Fibroblast of peridontal ligament (primary cell): ENCODE results near the gene C10orf143.

Experiments
- DNase-seq: peaks from one replicate; pipeline ENCODE4 v3.0.0-alpha.2; 2010; ENCODE audit errors: extremely low read depth

Gene C10orf143

DNA sequence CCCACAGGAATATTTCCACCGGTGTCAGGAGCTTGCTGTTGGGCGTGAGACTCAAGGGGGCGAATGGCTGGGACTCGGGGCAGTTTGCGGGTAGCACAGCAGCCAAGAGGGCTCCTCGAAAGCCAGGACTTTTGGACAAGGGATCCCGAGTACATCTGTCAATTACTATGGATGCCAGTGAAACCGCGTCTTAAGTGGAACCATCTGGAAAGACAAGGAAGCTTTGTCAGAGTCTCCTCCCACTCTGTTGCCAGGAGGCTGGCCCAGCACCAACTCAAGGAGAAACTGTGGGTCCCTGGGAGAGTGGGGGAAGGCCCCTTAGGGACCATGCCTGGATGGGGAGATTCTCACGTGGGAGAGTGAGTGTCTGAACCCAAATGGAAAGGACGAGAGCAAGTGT is 57.1 kb downstream of the C10orf143 start:
- DNase-seq, result peak; percentile 89

DNA sequence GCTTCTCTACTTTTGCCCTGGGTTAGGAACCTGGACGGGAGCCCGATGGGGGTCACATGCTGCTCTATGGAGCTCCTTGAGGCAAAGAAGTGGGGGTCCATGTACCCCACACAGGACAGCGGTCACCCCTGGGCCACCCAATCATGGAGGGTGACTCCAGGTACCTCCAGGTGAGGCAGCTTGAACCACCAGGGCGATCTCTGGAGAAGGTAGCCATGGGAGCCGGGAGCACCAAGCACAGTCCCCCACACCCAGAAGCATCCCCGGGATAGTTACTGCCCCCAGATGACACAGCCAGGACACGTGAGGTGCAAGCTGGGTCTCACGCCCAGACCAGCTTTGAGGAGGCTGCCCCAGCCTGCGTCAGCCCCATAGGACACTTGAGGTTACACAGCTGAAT is 58.4 kb downstream of the C10orf143 start:
- DNase-seq, result no peak

DNA sequence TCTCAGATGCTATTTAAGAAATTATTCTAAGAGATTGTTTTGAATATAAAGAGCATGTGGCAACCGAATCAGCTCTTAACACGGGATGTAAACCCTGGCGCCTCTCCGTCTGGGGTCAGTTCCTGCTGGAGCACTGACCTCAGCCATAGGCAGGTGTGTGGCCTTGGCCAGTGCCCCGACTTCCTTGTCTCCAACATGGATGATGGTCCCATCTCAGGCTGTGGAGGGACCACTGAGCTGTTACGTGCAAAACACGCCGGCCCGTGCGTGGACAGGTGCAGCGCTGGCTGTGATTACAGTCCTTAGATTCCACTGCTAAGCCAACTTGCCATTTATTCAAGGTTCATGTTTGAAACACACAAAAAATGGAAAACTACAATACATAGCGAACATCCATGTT is 59.9 kb downstream of the C10orf143 start:
- DNase-seq, result no peak

DNA sequence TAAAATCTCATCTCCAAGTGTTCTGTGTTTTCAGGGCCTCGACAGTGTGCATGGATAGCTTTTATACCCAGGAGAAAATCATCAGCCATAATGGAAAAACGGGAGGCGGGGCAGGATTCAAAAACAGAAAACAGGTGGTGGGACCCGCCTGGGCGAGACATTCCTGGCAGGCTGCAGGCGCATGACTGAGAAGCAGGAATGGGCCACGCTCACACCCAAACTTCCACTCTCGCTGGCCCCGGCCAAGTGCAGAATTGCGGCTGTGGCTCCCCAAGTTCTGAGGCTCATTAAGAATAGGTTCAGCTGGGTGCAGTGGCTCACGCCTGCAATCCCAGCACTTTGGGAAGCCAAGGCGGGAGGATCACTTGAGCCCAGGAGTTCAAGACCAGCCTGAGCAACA is 60.6 kb downstream of the C10orf143 start:
- no peak for DNase-seq

DNA sequence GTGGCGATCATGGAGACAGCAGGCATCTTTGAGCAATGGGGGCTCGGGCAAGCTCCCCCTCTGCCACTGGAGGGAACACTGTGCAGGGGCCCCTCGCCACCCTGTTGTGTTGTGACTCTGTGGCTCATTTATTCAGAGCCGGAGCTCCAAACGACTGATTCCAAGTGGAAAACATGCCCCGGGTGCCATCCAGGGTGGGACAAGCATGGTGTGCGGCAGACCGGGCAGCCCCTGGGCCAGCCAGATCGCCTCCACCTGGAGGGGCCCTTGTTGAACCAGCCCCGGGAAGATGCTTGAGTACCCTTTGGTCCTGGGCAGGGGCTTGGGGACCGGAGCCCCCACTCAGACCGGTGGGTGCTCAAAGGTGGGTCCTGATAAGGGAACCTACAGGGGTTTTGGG is 61.4 kb downstream of the C10orf143 start:
- DNase-seq, result no peak

DNA sequence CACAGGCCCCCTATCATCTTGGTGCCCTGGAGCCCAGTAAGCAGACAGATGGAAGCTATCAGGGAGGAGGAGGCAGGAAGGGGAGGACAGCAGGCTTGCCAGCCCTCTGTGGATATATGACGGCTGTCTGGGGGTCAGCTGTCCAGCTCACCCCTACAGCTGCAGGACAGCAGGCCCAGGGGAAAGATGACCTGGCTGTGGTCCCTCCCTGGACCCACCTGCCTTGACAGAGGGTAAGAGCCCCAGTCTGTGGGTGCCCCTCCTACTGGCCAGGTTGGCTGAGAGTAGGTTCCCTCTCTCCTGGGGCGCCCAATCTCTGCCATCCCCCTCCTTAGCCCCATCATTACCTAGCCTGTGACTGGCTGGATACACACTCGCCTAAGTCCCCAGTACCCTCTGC is 62.5 kb downstream of the C10orf143 start:
- no peak for DNase-seq

DNA sequence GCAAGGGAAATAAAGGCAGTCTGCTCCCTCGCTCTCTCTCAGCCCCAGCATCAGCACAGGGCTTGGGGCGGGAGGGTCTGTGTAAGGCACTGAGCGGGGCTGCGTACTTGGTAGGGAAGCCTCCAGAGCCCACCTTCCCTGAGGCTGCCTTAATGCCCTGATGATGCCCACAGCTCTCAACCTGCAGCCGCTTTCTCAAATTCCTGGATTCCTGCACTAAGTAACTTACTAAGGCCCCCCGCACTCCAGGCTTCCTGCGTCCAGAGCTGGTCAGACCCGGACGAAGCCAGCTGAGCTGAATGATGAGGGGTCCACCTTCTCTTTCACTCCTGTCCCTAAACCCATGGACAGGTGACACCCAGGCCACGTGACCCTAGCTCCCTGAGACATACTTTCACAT is 63.3 kb downstream of the C10orf143 start:
- DNase-seq, result no peak

DNA sequence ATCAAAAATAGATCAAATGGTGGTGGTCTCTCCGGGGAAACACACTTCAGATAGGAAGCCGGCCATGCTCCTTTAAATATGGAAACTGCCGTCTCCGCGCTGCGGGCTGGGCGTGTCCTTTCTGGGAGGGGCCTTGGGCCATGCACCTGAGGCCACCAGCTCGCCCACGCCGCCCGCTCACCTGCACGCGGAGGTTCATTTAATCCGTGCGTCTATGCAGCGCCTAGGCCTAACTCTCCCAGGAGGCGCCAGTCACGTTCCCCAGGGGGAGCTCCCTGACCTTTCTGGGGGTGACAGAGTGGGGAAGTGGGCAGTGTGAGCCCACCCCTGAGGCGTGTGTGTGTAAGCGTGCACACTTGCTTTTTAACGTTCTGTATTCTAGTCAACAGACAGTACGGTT is 64.0 kb downstream of the C10orf143 start:
- no peak for DNase-seq

DNA sequence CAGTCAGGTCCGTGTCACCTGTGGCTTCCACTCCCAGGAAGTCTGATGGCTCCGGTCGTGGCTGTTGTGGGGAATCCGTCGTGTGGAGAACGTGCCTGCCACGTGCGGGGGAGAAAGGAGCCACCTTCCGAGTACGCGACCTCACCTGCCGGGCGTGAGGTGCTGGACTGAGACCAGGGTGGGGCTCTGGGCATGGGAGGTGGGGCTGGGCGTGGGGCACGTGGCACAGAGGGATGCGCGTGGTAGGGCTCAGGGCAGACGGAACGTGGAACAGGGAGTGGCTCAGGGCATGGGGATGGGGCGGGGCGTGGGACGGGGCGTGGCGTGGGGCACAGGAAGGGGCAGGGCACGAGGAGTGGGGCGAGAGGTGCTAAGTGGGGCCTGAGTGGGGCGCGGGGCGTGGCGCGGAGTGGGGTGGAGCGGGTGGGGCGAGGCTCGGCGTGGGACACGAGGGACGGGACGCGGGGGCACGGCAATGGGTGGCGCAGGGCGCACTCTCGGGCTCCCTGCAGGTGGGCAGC is 64.8 kb downstream of the C10orf143 start:
- DNase-seq, result no peak

DNA sequence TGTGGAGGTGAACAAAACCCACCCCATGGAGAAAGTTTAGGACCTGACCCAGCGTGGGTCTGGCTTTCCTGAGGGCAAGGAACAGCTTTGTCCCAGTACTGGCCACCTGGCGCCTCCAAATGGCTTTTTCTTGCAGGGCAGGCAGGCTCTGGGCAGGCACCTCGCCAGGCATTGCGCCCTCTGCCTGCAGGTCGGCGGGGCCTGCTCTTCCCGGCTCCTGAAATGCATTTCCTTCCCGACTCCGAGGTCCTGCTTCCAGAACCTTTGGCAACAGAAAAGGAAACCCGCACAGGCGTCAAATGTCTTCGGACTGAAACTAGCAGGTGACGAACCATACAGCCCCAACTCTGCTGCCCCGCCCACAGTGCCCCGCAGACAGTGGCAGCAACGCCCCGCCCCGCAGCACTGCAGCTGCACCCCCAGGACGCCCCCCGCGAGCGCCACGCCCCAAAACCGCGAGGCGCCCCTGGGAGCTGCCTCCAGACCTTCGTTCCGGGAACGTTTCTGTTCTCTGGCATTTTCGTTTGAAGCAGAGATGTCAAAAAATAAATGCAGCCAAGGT is 65.5 kb downstream of the C10orf143 start:
- peak; percentile 30 for DNase-seq

DNA sequence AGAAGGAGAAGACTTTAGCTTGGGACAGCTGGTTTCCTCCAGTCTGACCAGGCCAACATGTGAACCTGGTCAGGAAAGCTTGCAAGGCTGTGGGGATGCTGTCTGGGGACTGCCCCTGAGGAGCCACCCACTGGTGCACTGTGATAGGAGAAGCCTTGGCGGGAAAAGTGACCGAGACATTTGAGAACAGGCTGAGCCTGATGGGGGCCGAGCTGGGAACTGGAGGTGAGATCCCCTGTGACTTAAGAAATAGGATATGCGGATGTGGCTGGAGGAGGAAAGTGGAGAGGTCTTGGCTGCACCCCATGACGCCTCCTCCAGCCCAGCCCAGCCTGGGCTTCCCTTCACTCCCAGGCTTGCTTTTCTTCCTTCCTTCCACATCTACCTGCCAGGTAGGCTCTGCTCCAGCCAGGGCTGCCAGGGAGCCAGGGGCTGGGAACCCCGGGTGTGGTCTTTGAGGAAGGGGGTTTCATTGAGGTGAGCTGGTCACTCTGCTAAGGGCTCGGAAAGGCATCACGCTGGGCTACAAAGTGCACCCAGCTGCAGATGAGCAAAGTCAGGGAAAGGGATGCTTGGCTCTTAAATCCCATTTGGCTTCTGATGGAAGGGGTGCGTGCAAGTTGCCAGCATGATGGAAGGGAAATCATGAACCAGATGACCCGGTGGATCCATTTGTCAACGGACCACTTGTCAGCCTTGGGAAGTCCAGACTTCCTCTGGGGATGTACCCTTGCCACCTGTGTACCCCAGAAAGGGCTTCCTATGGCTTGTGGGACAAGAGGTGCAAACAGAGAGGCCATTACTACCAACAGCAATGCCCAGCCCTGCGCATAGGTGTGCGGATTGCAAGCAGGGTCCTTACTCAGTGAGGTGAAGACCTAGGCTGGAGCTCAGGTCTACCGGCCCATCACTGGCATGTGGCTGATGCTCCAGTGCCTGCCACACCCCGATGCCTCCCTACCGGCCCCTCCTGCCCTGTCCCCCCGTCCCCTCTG is 66.3 kb downstream of the C10orf143 start:
- no peak for DNase-seq

DNA sequence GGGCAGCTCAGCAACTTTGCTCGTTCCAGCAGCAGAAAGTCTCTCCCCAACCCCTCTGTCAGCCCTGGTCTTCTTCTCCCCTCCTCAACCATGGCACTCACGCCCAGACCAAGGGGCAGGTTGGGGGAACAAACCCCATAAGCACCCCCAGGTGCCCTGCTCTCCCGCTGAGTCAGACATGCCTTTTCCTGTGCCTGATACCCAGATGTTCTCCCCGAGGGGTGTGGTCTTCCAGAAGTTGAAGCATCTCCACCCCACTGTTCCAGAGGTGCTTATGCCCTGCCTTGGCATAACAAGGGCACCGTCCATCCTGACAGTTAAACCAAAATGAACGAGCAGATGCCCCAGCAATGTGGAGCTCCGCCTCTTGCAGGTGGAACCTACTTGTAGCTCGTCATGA is 67.1 kb downstream of the C10orf143 start:
- DNase-seq, result no peak

DNA sequence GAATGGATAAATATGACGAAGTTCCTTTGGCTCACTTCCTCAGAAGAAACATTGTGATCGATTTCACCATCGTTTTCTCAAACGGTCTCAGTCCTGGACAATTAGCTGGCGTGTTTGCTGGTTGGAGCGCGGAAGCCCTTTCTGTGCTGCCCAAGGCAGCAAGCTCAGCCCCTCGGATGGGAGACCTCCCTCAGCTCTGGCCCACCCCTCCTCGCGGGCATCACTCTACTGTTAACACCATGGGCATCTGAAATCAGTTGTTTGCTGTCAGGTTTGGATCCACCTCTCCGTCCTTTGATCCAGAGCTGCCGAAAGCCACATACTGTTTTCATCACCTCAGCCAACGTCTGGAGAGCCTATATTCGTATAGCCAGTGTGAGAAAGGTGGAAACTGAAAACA is 68.2 kb downstream of the C10orf143 start:
- DNase-seq, result peak; percentile 49

DNA sequence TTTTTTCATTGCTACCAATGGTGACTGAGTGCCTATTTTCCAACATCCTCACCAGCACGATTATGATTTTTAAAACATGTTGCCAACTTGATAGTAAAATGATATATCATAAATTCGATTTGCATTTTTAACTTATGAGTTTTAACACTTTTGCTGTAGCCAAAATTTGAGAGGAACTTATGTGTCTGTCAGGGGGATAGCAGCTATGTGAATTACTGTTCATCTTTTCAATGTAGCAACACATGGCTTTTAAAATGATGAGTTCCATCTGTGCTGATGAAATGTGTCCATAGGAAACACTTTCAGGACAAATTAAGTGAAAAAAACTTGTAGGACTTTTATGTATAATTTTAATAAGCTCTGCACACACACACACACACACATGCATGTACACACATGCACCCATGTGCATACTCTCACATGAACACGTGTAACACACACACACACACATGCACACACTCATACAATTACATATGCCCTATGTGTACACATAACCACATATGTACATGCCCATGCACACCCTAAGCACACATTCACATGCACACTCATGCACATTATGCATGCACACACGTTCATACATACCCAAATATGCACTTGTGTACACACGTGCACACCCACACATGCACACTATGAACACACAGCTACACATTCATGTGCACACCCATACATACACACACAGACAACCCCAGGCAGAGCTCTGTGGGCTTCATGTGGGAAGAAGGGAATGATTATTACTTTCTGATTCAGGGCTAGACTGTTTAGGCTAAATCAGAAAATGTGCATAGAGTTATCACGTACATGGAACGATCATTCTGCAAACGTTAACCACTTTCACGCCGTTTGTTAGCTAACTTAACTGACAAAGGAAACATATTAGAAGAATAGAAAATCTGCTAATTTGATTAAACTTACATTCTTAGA is 68.9 kb downstream of the C10orf143 start:
- DNase-seq, result peak; percentile 35

DNA sequence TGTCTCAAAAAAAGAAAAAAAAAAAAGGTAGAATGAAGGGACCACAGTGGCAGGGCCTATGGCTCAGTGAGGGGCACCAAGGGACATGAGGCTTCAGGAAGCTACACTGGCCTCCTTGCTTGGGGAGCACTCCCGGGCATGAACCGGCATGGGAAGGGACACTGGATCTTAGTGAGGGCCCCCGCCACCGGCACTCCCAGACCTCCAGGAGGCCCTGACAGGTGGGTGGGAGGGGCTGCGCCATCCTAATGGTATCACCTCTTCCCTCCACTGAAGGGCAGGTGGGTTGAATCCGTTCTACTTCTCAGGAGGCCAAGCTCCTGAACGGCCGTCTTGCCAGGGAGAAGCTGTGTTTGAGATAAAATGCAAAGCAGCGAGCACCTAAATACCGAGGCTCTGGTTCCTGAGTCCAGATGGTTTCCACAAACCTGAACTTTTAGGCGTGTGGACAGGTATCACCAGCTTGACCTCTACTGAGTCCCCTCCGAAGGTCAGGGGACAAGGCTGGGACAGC is 69.8 kb downstream of the C10orf143 start:
- no peak for DNase-seq

DNA sequence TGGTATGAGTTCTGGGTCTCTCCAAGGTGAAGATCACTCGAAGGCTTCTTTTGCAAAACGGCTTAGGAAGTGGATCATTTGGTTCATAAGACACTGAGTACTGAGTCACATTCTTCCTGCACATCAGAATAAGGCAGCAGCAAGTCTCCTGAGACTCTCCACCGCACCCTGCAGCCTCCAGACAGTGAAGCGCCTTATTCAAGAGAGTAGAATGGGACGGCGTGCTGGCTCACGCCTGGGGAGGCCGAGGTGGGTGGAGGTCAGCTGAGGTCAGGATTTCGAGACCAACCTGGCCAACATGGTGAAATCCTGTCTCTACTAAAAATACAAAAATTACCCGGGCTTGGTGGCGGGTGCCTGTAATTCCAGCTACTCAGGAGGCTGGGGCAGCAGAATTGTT is 70.3 kb downstream of the C10orf143 start:
- DNase-seq, result no peak

DNA sequence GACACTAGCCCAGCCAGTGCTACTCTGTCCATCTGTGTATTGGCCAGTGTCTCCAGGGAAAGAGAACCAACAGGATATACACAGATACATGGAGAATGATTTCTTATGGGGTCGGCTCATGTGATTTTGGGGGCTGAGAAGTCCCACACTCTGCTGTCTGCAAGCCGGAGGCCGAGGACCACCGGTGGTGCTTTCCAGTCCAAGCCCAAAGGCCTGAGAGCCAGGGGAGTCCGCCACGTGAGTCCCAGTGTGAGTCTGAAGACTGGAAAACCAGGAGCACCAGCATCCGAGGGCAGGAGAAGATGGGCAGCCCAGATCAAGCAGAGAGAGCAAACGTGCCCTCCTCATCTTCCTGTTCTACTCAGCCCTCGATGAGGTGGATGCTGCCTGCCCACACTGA is 71.5 kb downstream of the C10orf143 start:
- no peak for DNase-seq

DNA sequence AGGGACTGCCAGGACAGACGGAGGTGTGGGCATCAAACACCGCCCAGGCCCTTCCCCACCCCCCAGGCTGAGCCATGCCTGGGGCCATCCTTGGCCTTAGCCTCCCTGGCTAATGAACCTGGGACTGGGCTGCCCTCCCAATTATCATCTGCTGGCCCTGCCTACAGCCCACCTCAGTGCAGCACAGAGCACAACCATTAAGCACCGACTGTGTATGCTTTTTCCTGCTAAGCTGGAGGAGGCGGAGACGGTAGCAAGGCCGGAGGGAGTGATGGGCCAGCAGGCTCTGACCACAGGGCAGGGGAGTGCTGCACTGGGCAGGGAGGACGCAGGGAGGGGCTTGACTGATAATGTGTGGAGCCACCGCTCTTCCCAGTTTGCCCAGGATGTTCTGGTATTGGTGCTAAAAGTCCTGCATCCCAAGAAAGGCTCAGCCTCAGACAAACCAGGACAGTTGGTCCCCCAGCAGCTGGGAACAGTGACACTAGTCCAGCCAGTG is 72.0 kb downstream of the C10orf143 start:
- DNase-seq, result no peak

DNA sequence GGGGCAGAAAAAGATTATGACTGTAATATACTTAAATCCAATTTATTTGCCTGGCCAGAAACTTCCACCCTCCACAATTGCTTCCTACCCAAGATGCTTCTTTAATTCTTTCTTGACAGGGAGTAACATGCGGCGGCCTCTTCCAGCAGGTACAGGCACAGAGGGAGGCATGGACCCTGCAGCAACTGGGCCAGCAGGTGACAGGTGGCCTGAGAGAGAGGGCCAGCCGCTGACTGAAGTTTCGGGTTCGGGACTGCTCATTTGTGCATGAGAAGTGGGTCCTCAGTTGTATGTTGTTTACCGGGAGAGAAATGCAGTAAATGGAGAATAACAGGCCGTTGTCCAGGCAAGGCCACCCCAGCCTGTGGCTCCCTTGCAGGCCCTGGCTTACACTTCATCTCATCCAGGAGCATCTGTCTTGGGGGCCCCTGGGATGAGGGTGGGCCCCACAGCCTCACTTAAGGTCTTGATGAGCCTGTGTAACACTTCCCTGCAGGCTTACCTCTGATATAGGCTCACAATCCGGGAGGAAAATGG is 72.5 kb downstream of the C10orf143 start:
- DNase-seq, result no peak

DNA sequence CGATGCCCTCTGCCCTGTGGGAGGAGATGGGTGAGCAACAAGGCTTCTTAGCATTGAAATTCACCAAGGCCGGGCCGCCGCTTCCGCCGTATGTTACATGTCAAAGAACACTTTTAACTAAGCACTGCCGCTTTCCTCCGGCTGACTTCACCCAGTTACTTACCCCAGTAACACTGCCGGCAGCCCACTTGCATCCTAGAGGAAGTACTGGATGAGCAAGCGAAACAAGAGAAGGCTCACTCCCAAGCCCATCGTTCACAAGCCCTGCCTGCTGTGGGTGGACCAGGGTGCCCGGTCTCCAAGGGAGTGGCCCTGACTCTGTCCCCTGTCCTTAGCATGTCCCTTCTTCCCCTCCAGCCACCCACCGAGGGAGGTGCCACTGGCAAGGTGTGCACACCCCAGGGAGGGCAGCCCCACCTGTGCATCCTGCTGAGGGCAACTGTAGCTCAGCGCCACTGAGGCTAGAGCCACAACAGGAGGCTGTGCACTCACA is 73.4 kb downstream of the C10orf143 start:
- no peak for DNase-seq
